ENCODE data around the gene DGCR2. TPM values are rescaled to one million over a fixed set of nuclear protein-coding genes. Genes with fewer than 3 reads are reported as not detected.
"Not testable (repeated sequence)": the region's sequence is repeated elsewhere in the genome, so short reads cannot be mapped to it uniquely, and the experiment has no call there.

The DGCR2 gene
- total RNA-seq, 1 donor from 2014 or later = 64.4 TPM

- peaks cover 16% of the 10 kb centered on the region for H3K4me1 Mint-ChIP-seq (ENCODE audit: unreplicated experiment)
- H3K27ac Mint-ChIP-seq (ENCODE audit: unreplicated experiment) = no peak overlapping the region
- H3K36me3 Mint-ChIP-seq (ENCODE audit: unreplicated experiment) = no peaks in the 10 kb centered on the region
- no peak for DNase-seq (ENCODE audit: extremely low spot score, unreplicated experiment)
- TF ChIP-seq CTCF (IDR thresholded peaks at IDR 0.05) = no peak
- H3K4me3 Mint-ChIP-seq (ENCODE audit: unreplicated experiment) = no peak overlapping the region
- no peaks in the 10 kb centered on the region for H3K9me3 Mint-ChIP-seq (ENCODE audit: unreplicated experiment)
- H3K27me3 Mint-ChIP-seq (ENCODE audit: unreplicated experiment) = peaks cover 38% of the 10 kb centered on the region
Observed at GRCh38 chr22:19167106-19167869, 45.1 kb upstream of the DGCR2 start.

- no peak for DNase-seq (ENCODE audit: extremely low spot score, unreplicated experiment)
- no peak overlapping the region for H3K4me3 Mint-ChIP-seq (ENCODE audit: unreplicated experiment)
- H3K27ac Mint-ChIP-seq (ENCODE audit: unreplicated experiment) = no peak overlapping the region
- H3K4me1 Mint-ChIP-seq (ENCODE audit: unreplicated experiment) = peaks cover 12% of the 10 kb centered on the region
- no peaks in the 10 kb centered on the region for H3K36me3 Mint-ChIP-seq (ENCODE audit: unreplicated experiment)
- H3K9me3 Mint-ChIP-seq (ENCODE audit: unreplicated experiment) = no peaks in the 10 kb centered on the region
- TF ChIP-seq CTCF (IDR thresholded peaks at IDR 0.05) = no peak
- H3K27me3 Mint-ChIP-seq (ENCODE audit: unreplicated experiment) = peaks cover 40% of the 10 kb centered on the region
Observed at GRCh38 chr22:19166421-19166820, 44.2 kb upstream of the DGCR2 start.

- Mint-ChIP-seq H3K27ac (ENCODE audit: unreplicated experiment) (no peak overlapping the region), H3K27me3 (ENCODE audit: unreplicated experiment) (peaks cover 37% of the 10 kb centered on the region), H3K4me3 (ENCODE audit: unreplicated experiment) (no peak overlapping the region), H3K4me1 (ENCODE audit: unreplicated experiment) (peaks cover under 1% of the 10 kb centered on the region), H3K36me3 (ENCODE audit: unreplicated experiment) (no peaks in the 10 kb centered on the region), H3K9me3 (ENCODE audit: unreplicated experiment) (no peaks in the 10 kb centered on the region)
- no peak for TF ChIP-seq CTCF (IDR thresholded peaks at IDR 0.05)
- DNase-seq (ENCODE audit: extremely low spot score, unreplicated experiment) = no peak
Observed at GRCh38 chr22:19164425-19164824, 42.2 kb upstream of the DGCR2 start.

GRCh38 chr22:19158649-19159048 is 36.4 kb upstream of the DGCR2 start:
- H3K4me3 Mint-ChIP-seq (ENCODE audit: unreplicated experiment); H3K27ac Mint-ChIP-seq (ENCODE audit: unreplicated experiment); H3K36me3 Mint-ChIP-seq (ENCODE audit: unreplicated experiment); DNase-seq (ENCODE audit: extremely low spot score, unreplicated experiment); H3K9me3 Mint-ChIP-seq (ENCODE audit: unreplicated experiment); H3K4me1 Mint-ChIP-seq (ENCODE audit: unreplicated experiment): not testable (repeated sequence)
- H3K27me3 Mint-ChIP-seq (ENCODE audit: unreplicated experiment) = peaks cover 18% of the 10 kb centered on the region

- not testable (repeated sequence) for H3K36me3 Mint-ChIP-seq (ENCODE audit: unreplicated experiment); H3K4me1 Mint-ChIP-seq (ENCODE audit: unreplicated experiment); H3K4me3 Mint-ChIP-seq (ENCODE audit: unreplicated experiment); H3K9me3 Mint-ChIP-seq (ENCODE audit: unreplicated experiment); DNase-seq (ENCODE audit: extremely low spot score, unreplicated experiment); H3K27ac Mint-ChIP-seq (ENCODE audit: unreplicated experiment)
- H3K27me3 Mint-ChIP-seq (ENCODE audit: unreplicated experiment) = peaks cover 34% of the 10 kb centered on the region
Observed at GRCh38 chr22:19156109-19156508, 33.9 kb upstream of the DGCR2 start.

- Mint-ChIP-seq H3K4me1 (ENCODE audit: unreplicated experiment) (peaks cover 4% of the 10 kb centered on the region), H3K27ac (ENCODE audit: unreplicated experiment) (no peak overlapping the region), H3K27me3 (ENCODE audit: unreplicated experiment) (peaks cover 42% of the 10 kb centered on the region), H3K4me3 (ENCODE audit: unreplicated experiment) (no peak overlapping the region), H3K36me3 (ENCODE audit: unreplicated experiment) (no peaks in the 10 kb centered on the region), H3K9me3 (ENCODE audit: unreplicated experiment) (no peaks in the 10 kb centered on the region)
- DNase-seq (ENCODE audit: extremely low spot score, unreplicated experiment) = no peak
- no peak for TF ChIP-seq CTCF (IDR thresholded peaks at IDR 0.05)
Observed at GRCh38 chr22:19152942-19153883, 31.0 kb upstream of the DGCR2 start.
